IMR-90 (cell line): ENCODE results near the gene AP2A1. TPM values are rescaled to one million over a fixed set of nuclear protein-coding genes. Genes with fewer than 3 reads are reported as not detected.

Experiments used
- ATAC-seq: fragments of 200-7000 bp; cut with Tn5 transposase; 2 replicates; pipeline ENCODE4 v1.9.1; 2020; ENCODE audit warnings: low read depth, mild to moderate bottlenecking, moderate library complexity
- BruUV-seq: library from RNA; stranded (reverse); fragments of 400-500 nt; replicated peaks from 2 replicates; lab custom pipeline; 2021; lab: Mats Ljungman, UMichigan
- CTCF ChIA-PET: fragments of 300-600 bp; formaldehyde crosslinking; extraction: SDS; loops from one replicate; lab custom pipeline; 2021; ENCODE audit warnings: antibody characterized with exemption; lab: Yijun Ruan, JAX
- POLR2A ChIA-PET: fragments of 300-600 bp; sonication (Branson Sonifier 250); formaldehyde crosslinking; loops from one replicate; lab custom pipeline; 2022; ENCODE audit warnings: antibody characterized with exemption; ENCODE audit not compliant: unreplicated experiment; lab: Charles Lee
- DNase-seq: peaks from one replicate; pipeline ENCODE4 v3.0.0; 2013
- H2AFZ ChIP-seq: replicated peaks from 2 replicates; pipeline ENCODE3; 2013; ENCODE audit warnings: low read length, mild to moderate bottlenecking; ENCODE audit not compliant: poor library complexity
- H2AK5ac ChIP-seq: 2 replicates; pipeline ENCODE4 v1.6.1; 2013; ENCODE audit warnings: low read depth, low read length, inconsistent platforms
- H2AK9ac ChIP-seq: replicated peaks from 2 replicates; pipeline ENCODE3; 2013; ENCODE audit warnings: mild to moderate bottlenecking, low read depth, low read length, moderate library complexity; ENCODE audit not compliant: poor library complexity
- H2BK120ac ChIP-seq: 2 replicates; pipeline ENCODE4 v1.6.1; 2013; ENCODE audit warnings: low read depth, low read length, inconsistent platforms
- H2BK15ac ChIP-seq: 3 replicates; pipeline ENCODE4 v1.6.1; 2013; ENCODE audit warnings: low read depth, low read length, inconsistent platforms
- H2BK20ac ChIP-seq: 2 replicates; pipeline ENCODE4 v1.6.1; 2013; ENCODE audit warnings: low read depth, mild to moderate bottlenecking, inconsistent platforms, low read length, moderate library complexity
- H2BK5ac ChIP-seq: 2 replicates; pipeline ENCODE4 v1.6.1; 2013; ENCODE audit warnings: mild to moderate bottlenecking, low read depth, low read length, inconsistent platforms; ENCODE audit not compliant: poor library complexity, severe bottlenecking
- H3K14ac ChIP-seq: replicated peaks from 2 replicates; pipeline ENCODE4 v1.6.1; 2013; ENCODE audit warnings: low read depth, low read length, inconsistent platforms
- H3K18ac ChIP-seq: 2 replicates; pipeline ENCODE4 v1.6.1; 2013; ENCODE audit warnings: low read depth, low read length, control low read depth
- H3K23ac ChIP-seq: 2 replicates; pipeline ENCODE4 v1.6.1; 2013; ENCODE audit warnings: low read depth, low read length, inconsistent platforms
- H3K27ac ChIP-seq: 2 replicates; pipeline ENCODE4 v1.5.1; 2013; ENCODE audit warnings: mild to moderate bottlenecking, control low read depth, low read length; ENCODE audit not compliant: insufficient read depth
- H3K27me3 ChIP-seq: 2 replicates; pipeline ENCODE4 v1.6.1; 2013; ENCODE audit warnings: low read length; ENCODE audit not compliant: control insufficient read depth, insufficient read depth
- H3K36me3 ChIP-seq: 2 replicates; pipeline ENCODE4 v1.6.1; 2013; ENCODE audit warnings: low read length, mixed read lengths; ENCODE audit not compliant: control insufficient read depth, insufficient read depth
- H3K4ac ChIP-seq: 2 replicates; pipeline ENCODE4 v1.6.1; 2013; ENCODE audit warnings: low read depth, low read length, inconsistent platforms
- H3K4me1 ChIP-seq: 2 replicates; pipeline ENCODE4 v1.6.1; 2013; ENCODE audit warnings: low read length, mixed read lengths; ENCODE audit not compliant: control insufficient read depth, insufficient read depth
- H3K4me2 ChIP-seq: 2 replicates; pipeline ENCODE4 v1.6.1; 2013; ENCODE audit warnings: low read depth, mild to moderate bottlenecking, control low read depth, low read length, moderate library complexity
- H3K4me3 ChIP-seq: 2 replicates; pipeline ENCODE4 v1.5.1; 2013; ENCODE audit warnings: low read depth, mild to moderate bottlenecking, control low read depth, low read length, moderate library complexity; ENCODE audit not compliant: insufficient read depth
- H3K56ac ChIP-seq: 2 replicates; pipeline ENCODE4 v1.6.1; 2013; ENCODE audit warnings: low read length, inconsistent platforms; ENCODE audit not compliant: insufficient read depth; ENCODE audit errors: extremely low read depth
- H3K79me1 ChIP-seq, 2 experiments: 2 replicates each; pipeline ENCODE4 v1.6.1; 2013; ENCODE audit warnings: low read length in 2 of 2, inconsistent platforms in 1 of 2, low read depth in 1 of 2
- H3K9ac ChIP-seq: 2 replicates; pipeline ENCODE4 v1.6.1; 2013; ENCODE audit warnings: low read depth, low read length, control low read depth
- H3K9me1 ChIP-seq: 2 replicates; pipeline ENCODE4 v1.6.1; 2013; ENCODE audit warnings: low read length, inconsistent platforms; ENCODE audit not compliant: insufficient read depth
- H3K9me3 ChIP-seq: 2 replicates; pipeline ENCODE4 v1.6.1; 2013; ENCODE audit warnings: low read length; ENCODE audit not compliant: control insufficient read depth, insufficient read depth
- H4K20me1 ChIP-seq: 2 replicates; pipeline ENCODE4 v1.6.1; 2013; ENCODE audit warnings: low read length, inconsistent platforms; ENCODE audit not compliant: insufficient read depth
- H4K5ac ChIP-seq: 2 replicates; pipeline ENCODE4 v1.6.1; 2013; ENCODE audit warnings: mild to moderate bottlenecking, low read depth, low read length, control low read depth
- H4K8ac ChIP-seq, 2 experiments: 2 replicates each; pipeline ENCODE4 v1.6.1; 2013; ENCODE audit warnings: low read depth in 2 of 2, low read length in 2 of 2, control low read depth in 1 of 2, inconsistent platforms in 1 of 2
- H4K91ac ChIP-seq: 2 replicates; pipeline ENCODE4 v1.6.1; 2013; ENCODE audit warnings: low read depth, low read length, inconsistent platforms; ENCODE audit not compliant: insufficient read depth
- BHLHE40 ChIP-seq: fragments of 150-350 bp; IDR thresholded peaks from 2 replicates; pipeline ENCODE4 v1.6.1; 2016; ENCODE audit warnings: mild to moderate bottlenecking, low read depth, low read length
- CEBPB ChIP-seq: IDR thresholded peaks from 2 replicates; pipeline ENCODE4 v1.6.1; 2012; ENCODE audit warnings: low read depth, low read length, improper control_type of control experiment
- CHD1 ChIP-seq: IDR thresholded peaks from 2 replicates; pipeline ENCODE4 v1.6.1; 2012; ENCODE audit warnings: low read depth, low read length, improper control_type of control experiment
- FOS ChIP-seq: fragments of 150-350 bp; IDR thresholded peaks from 2 replicates; pipeline ENCODE4 v1.6.1; 2016; ENCODE audit warnings: low read depth, low read length
- MAZ ChIP-seq: IDR thresholded peaks from 2 replicates; pipeline ENCODE4 v1.6.1; 2012; ENCODE audit warnings: low read depth, mild to moderate bottlenecking, low read length, improper control_type of control experiment, moderate library complexity, borderline replicate concordance
- MXI1 ChIP-seq: IDR thresholded peaks from 2 replicates; pipeline ENCODE4 v1.6.1; 2012; ENCODE audit warnings: low read depth, mild to moderate bottlenecking, low read length, moderate library complexity, borderline replicate concordance
- NFE2L2 ChIP-seq: fragments of 150-350 bp; IDR thresholded peaks from 2 replicates; pipeline ENCODE4 v1.6.1; 2016; ENCODE audit warnings: low read depth, mild to moderate bottlenecking, low read length
- POLR2A ChIP-seq: IDR thresholded peaks from 2 replicates; pipeline ENCODE4 v1.6.1; 2012; ENCODE audit warnings: mild to moderate bottlenecking, low read depth, low read length
- RAD21 ChIP-seq: IDR thresholded peaks from 2 replicates; pipeline ENCODE4 v1.6.1; 2012; ENCODE audit warnings: low read length, improper control_type of control experiment
- RCOR1 ChIP-seq: IDR thresholded peaks from 2 replicates; pipeline ENCODE4 v1.6.1; 2012; ENCODE audit warnings: mild to moderate bottlenecking, low read length, improper control_type of control experiment; ENCODE audit not compliant: insufficient replicate concordance
- RFX5 ChIP-seq: IDR thresholded peaks from 2 replicates; pipeline ENCODE4 v1.8.0; 2012; ENCODE audit warnings: low read depth, mild to moderate bottlenecking, low read length, moderate library complexity
- SMC3 ChIP-seq: fragments of 150-350 bp; IDR thresholded peaks from 2 replicates; pipeline ENCODE4 v1.6.1; 2016; ENCODE audit warnings: low read depth, mild to moderate bottlenecking, antibody characterized with exemption, low read length, moderate library complexity
- WGBS, 2 experiments: methylation state at CpG; one replicate each; pipeline versions ENCODE4 v1.1.5 to v1.1.7; 2013; ENCODE audit warnings: missing lambda C conversion rate in 2 of 2; ENCODE audit not compliant: insufficient read length in 1 of 2; ENCODE audit errors: extremely low coverage in 2 of 2; 5-methylcytosine and 5-hydroxymethylcytosine counted together
- dilution Hi-C: fragments of 300-500 bp; cut with HindIII; formaldehyde crosslinking; loops from one replicate; pipeline ENCODE4 v1.14.3; 2018; ENCODE audit warnings: low sequenced_read_pairs; ENCODE audit not compliant: unreplicated experiment
- in situ Hi-C: fragments of 300-500 bp; cut with MboI; formaldehyde crosslinking; loops from 3 replicates; pipeline ENCODE4 v1.14.3; 2019; ENCODE audit warnings: low sequenced_read_pairs, inconsistent platforms, mixed read lengths
- intact Hi-C: fragments of 100-400 bp; cut with micrococcal nuclease; formaldehyde crosslinking; loops from 2 replicates; pipeline ENCODE4 v1.10.0; 2022
- polyA plus RNA-seq, 3 experiments: library from polyadenylated mRNA; depleted of rRNA; stranded (reverse); fragments of >200 nt; gene quantifications; 2 replicates each; pipeline ENCODE4 v1.2.3, GENCODE V29; 2012; ENCODE audit warnings: low replicate concordance in 1 of 3
- total RNA-seq: library from RNA; depleted of rRNA; stranded (reverse); fragments of >200 nt; gene quantifications from 2 replicates; pipeline ENCODE4 v1.2.3, GENCODE V29; 2012
- TF ChIP-seq, protein P1 (sequence below): fragments of 150-350 bp; IDR thresholded peaks from 2 replicates; pipeline ENCODE4 v1.6.1; 2017; ENCODE audit warnings: mild to moderate bottlenecking, antibody characterized with exemption, low read length, low read depth
- TF ChIP-seq, protein P2 (sequence below): conservative IDR thresholded peaks from 2 replicates; pipeline ENCODE4 v1.5.1; 2012; ENCODE audit warnings: mild to moderate bottlenecking, low read depth, low read length, improper control_type of control experiment
- TF ChIP-seq, protein P3 (sequence below): fragments of 150-350 bp; IDR thresholded peaks from 2 replicates; pipeline ENCODE4 v1.6.1; 2016; ENCODE audit warnings: low read depth, mild to moderate bottlenecking, low read length, moderate library complexity, borderline replicate concordance

AP2A1 gene
- total and polyA plus RNA-seq, 2 of the 4 experiments (the other 2 are of a cell fraction) = 40.7 to 122 TPM

DNA sequence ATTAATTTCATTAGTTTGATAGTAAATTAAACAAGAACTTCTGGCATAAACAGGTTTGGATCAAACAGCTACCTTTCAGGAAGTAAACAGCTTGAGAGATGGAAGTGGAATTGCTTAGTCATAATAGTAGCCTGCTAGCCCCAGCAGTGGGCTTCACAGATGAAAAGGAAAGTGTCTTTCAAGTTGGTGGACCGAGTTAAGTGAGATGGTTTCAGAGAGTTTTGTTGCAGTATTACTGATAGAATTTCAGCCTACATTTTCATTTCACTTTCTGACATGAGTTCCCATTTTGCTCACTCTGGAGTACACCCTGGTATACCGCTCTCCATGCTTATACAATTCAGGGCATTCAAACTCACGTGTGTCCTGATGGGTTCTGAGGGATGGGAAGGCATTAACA lies 82.1 kb downstream of the AP2A1 start:
- Histone ChIP-seq H3K36me3 (0 out of 2 replicates have a peak, but pooled peaks cover 3% of the 10 kb centered on the region), H3K14ac (no peak overlapping the region), H3K4me2 (no peak overlapping the region), H2AK9ac (no peak overlapping the region), H2AK5ac (peak overlapping the region; percentile 23; the same call in 1 of the 2 replicates), H2AFZ (no peak overlapping the region), H3K27me3 (no peaks in the 10 kb centered on the region), H3K9me1 (peaks cover 20% of the 10 kb centered on the region), H3K27ac (no peak overlapping the region), H3K18ac (no peak overlapping the region), H3K56ac (no peak overlapping the region; the same call in 1 of the 2 replicates), H2BK15ac (no peak overlapping the region), H4K5ac (no peak overlapping the region), H2BK20ac (no peak overlapping the region), H3K4me3 (no peak overlapping the region), H3K79me1 (peaks cover 27 to 70% of the 10 kb centered on the region in 2 experiments), H3K4ac (no peak overlapping the region), H3K9me3 (no peaks in the 10 kb centered on the region), H3K4me1 (peaks cover 16% of the 10 kb centered on the region), H4K91ac (no peak overlapping the region), H3K23ac (no peak overlapping the region), H4K8ac (no peak overlapping the region), H2BK120ac (0 out of 2 replicates have a peak overlapping the region, but pooled peaks have one; percentile 0), H2BK5ac (peak overlapping the region; percentile 57), H3K9ac (no peak overlapping the region), H4K20me1 (peaks cover 32% of the 10 kb centered on the region)
- no peak for TF ChIP-seq NFE2L2
- TF ChIP-seq MAZ = no peak
- TF ChIP-seq BHLHE40 = no peak
- no peak for TF ChIP-seq RAD21
- TF ChIP-seq, protein P1, sequence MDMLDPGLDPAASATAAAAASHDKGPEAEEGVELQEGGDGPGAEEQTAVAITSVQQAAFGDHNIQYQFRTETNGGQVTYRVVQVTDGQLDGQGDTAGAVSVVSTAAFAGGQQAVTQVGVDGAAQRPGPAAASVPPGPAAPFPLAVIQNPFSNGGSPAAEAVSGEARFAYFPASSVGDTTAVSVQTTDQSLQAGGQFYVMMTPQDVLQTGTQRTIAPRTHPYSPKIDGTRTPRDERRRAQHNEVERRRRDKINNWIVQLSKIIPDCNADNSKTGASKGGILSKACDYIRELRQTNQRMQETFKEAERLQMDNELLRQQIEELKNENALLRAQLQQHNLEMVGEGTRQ = no peak
- TF ChIP-seq FOS = no peak
- TF ChIP-seq POLR2A = no peak
- TF ChIP-seq RFX5 = no peak
- TF ChIP-seq SMC3 = no peak
- TF ChIP-seq, protein P2, sequence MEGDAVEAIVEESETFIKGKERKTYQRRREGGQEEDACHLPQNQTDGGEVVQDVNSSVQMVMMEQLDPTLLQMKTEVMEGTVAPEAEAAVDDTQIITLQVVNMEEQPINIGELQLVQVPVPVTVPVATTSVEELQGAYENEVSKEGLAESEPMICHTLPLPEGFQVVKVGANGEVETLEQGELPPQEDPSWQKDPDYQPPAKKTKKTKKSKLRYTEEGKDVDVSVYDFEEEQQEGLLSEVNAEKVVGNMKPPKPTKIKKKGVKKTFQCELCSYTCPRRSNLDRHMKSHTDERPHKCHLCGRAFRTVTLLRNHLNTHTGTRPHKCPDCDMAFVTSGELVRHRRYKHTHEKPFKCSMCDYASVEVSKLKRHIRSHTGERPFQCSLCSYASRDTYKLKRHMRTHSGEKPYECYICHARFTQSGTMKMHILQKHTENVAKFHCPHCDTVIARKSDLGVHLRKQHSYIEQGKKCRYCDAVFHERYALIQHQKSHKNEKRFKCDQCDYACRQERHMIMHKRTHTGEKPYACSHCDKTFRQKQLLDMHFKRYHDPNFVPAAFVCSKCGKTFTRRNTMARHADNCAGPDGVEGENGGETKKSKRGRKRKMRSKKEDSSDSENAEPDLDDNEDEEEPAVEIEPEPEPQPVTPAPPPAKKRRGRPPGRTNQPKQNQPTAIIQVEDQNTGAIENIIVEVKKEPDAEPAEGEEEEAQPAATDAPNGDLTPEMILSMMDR = no peak
- TF ChIP-seq CEBPB = no peak
- TF ChIP-seq CHD1 = no peak
- TF ChIP-seq, protein P3, sequence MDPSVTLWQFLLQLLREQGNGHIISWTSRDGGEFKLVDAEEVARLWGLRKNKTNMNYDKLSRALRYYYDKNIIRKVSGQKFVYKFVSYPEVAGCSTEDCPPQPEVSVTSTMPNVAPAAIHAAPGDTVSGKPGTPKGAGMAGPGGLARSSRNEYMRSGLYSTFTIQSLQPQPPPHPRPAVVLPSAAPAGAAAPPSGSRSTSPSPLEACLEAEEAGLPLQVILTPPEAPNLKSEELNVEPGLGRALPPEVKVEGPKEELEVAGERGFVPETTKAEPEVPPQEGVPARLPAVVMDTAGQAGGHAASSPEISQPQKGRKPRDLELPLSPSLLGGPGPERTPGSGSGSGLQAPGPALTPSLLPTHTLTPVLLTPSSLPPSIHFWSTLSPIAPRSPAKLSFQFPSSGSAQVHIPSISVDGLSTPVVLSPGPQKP = no peak
- TF ChIP-seq MXI1 = no peak
- no peak for TF ChIP-seq RCOR1
- BruUV-seq = no TSS peak
- in situ Hi-C loops (no loop called here), intact Hi-C loops (loop anchor here (2.0 kb wide), 1 partner anchor 30 kb away; the partner anchor contains the start of gene MED25), dilution Hi-C loops (no loop called here)
- no peak for DNase-seq
- no CpG with 5 or more reads among the region's 3 CpGs for WGBS, 2 experiments
- CTCF ChIA-PET = interaction anchor here (0.6 to 0.9 kb wide), 2 partner anchors 10 to 375 kb away, joined by 3 read pairs; no protein-coding TSS in a partner anchor
- POLR2A ChIA-PET = no interaction called here
- ATAC-seq = no peak
